Testis (tissue), 2 donors: ENCODE measurements around the gene CNNM1.

Experiments
- POLR2A ChIP-seq: fragments of 450-650 bp; IDR thresholded peaks from one replicate; pipeline ENCODE4 v1.6.1; 2017; ENCODE audit warnings: antibody characterized with exemption, mild to moderate bottlenecking, moderate library complexity
- TF ChIP-seq, protein P1 (sequence below), 3 experiments: fragments of 450-650 bp in 2 of 3; fragments of 200-600 bp in 1 of 3; sonication (generic) in 1 of 3; IDR thresholded peaks; one replicate each; pipeline ENCODE4 v1.5.1; 2016 to 2019; ENCODE audit warnings: antibody characterized with exemption in 3 of 3, mild to moderate bottlenecking in 2 of 3, moderate library complexity in 1 of 3

DNA sequence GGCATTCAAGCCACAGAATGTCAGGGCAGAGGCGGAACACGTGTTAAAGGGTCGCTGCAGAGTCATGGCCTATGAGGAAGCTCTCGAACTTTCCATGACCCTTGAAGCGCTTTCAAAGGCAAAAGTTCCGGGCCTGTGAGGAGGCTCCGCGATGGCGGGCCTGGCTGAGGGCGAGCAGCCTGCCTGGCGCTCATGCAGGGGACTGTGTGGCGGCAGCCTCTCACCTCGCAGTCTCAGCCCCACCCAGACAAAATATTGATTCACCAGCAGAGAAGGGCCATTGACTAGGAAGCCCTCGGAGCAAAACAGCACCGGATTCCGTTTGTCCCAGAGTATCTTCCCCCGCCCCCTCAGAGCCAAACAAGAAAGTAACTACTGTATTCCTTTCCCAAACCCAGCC, 12.8 kb upstream of the CNNM1 start:
- no peak for TF ChIP-seq POLR2A
- TF ChIP-seq, protein P1, sequence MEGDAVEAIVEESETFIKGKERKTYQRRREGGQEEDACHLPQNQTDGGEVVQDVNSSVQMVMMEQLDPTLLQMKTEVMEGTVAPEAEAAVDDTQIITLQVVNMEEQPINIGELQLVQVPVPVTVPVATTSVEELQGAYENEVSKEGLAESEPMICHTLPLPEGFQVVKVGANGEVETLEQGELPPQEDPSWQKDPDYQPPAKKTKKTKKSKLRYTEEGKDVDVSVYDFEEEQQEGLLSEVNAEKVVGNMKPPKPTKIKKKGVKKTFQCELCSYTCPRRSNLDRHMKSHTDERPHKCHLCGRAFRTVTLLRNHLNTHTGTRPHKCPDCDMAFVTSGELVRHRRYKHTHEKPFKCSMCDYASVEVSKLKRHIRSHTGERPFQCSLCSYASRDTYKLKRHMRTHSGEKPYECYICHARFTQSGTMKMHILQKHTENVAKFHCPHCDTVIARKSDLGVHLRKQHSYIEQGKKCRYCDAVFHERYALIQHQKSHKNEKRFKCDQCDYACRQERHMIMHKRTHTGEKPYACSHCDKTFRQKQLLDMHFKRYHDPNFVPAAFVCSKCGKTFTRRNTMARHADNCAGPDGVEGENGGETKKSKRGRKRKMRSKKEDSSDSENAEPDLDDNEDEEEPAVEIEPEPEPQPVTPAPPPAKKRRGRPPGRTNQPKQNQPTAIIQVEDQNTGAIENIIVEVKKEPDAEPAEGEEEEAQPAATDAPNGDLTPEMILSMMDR (IDR thresholded peaks at IDR 0.05) = no peak
